NB4 (cell line): ENCODE results near the gene DLX4.

Experiments used
- CTCF ChIP-seq: IDR thresholded peaks from one replicate; pipeline ENCODE4 v1.5.1; 2012; ENCODE audit warnings: low read depth, low read length
- MYC ChIP-seq: IDR thresholded peaks from 2 replicates; pipeline ENCODE4 v1.6.1; 2011; ENCODE audit warnings: low read depth, low read length

- no peak for TF ChIP-seq CTCF
- no peak for TF ChIP-seq MYC
These were observed 27.1 kb downstream of the DLX4 start for GRCh38 chr17:49996121-49996494.
